ENCODE data around the gene GRIN2A. TPM values are rescaled to one million over a fixed set of nuclear protein-coding genes. Genes with fewer than 3 reads are reported as not detected.
"Not testable (repeated sequence)": the region's sequence is repeated elsewhere in the genome, so short reads cannot be mapped to it uniquely, and the experiment has no call there.

The GRIN2A gene
- total RNA-seq, 4 donors from 2014 or later, result 0.32 to 3.6 (median 2.0) TPM

GRCh38 chr16:9898555-9898954 lies 283.7 kb downstream of the GRIN2A start:
- Histone ChIP-seq H3K27me3 (no peaks in the 10 kb centered on the region), H3K36me3 (no peaks in the 10 kb centered on the region), H3K4me3 (no peak overlapping the region), H3K27ac (replicated peaks in 1 of 4) (no peak overlapping the region), H3K9me3 (no peaks in the 10 kb centered on the region), H3K4me1 (no peaks in the 10 kb centered on the region)
- TF ChIP-seq POLR2AphosphoS5 (IDR thresholded peaks at IDR 0.05) (no peak), EP300 (IDR thresholded peaks at IDR 0.05) (no peak), POLR2A (IDR thresholded peaks at IDR 0.05; ENCODE audit: low read depth) (no peak)
- DNase-seq (ENCODE audit: extremely low spot score), result no peak
- intact Hi-C loops (cut with DNase I), result no loop called here
- 74% methylated on average over 4 of the region's 4 CpGs for WGBS

GRCh38 chr16:9898124-9898523 lies 284.1 kb downstream of the GRIN2A start:
- TF ChIP-seq EP300 (IDR thresholded peaks at IDR 0.05) (no peak), POLR2AphosphoS5 (IDR thresholded peaks at IDR 0.05) (no peak), CTCF (IDR thresholded peaks at IDR 0.05) (no peak), POLR2A (IDR thresholded peaks at IDR 0.05; ENCODE audit: low read depth) (no peak)
- Histone ChIP-seq H3K4me1 (no peaks in the 10 kb centered on the region), H3K9me3 (no peaks in the 10 kb centered on the region), H3K27me3 (no peaks in the 10 kb centered on the region), H3K4me3 (no peak overlapping the region), H3K36me3 (no peaks in the 10 kb centered on the region), H3K27ac (replicated peaks in 1 of 4) (no peak overlapping the region)
- intact Hi-C loops (cut with DNase I), result no loop called here
- DNase-seq (ENCODE audit: extremely low spot score), result no peak
- 89% methylated on average over 2 of the region's 2 CpGs for WGBS

GRCh38 chr16:9895817-9896216 lies 286.4 kb downstream of the GRIN2A start:
- Histone ChIP-seq H3K27ac (replicated peaks in 1 of 4) (no peak overlapping the region), H3K36me3 (no peaks in the 10 kb centered on the region), H3K27me3 (no peaks in the 10 kb centered on the region), H3K4me3 (no peak overlapping the region), H3K9me3 (no peaks in the 10 kb centered on the region), H3K4me1 (no peaks in the 10 kb centered on the region)
- intact Hi-C loops (cut with DNase I), result no loop called here
- no peak for DNase-seq (ENCODE audit: extremely low spot score)
- 95% methylated on average over 4 of the region's 4 CpGs for WGBS
- no peak for TF ChIP-seq EP300 (IDR thresholded peaks at IDR 0.05)
- no peak for TF ChIP-seq CTCF (IDR thresholded peaks at IDR 0.05)
- TF ChIP-seq POLR2A (IDR thresholded peaks at IDR 0.05; ENCODE audit: low read depth), result no peak
- TF ChIP-seq POLR2AphosphoS5 (IDR thresholded peaks at IDR 0.05), result no peak

GRCh38 chr16:9885876-9886275 lies 296.4 kb downstream of the GRIN2A start:
- no peak for DNase-seq (ENCODE audit: extremely low spot score)
- no peak overlapping the region for H3K4me3 ChIP-seq
- H3K9me3 ChIP-seq, result no peaks in the 10 kb centered on the region
- no peaks in the 10 kb centered on the region for H3K36me3 ChIP-seq
- intact Hi-C loops (cut with DNase I), result no loop called here
- H3K4me1 ChIP-seq, result no peaks in the 10 kb centered on the region
- TF ChIP-seq CTCF (IDR thresholded peaks at IDR 0.05) (no peak), POLR2AphosphoS5 (IDR thresholded peaks at IDR 0.05) (no peak), EP300 (IDR thresholded peaks at IDR 0.05) (no peak), POLR2A (IDR thresholded peaks at IDR 0.05; ENCODE audit: low read depth) (no peak)
- H3K27ac ChIP-seq (replicated peaks in 1 of 4), result no peak overlapping the region
- no peaks in the 10 kb centered on the region for H3K27me3 ChIP-seq
- WGBS, result 100% methylated on average over 1 of the region's 1 CpG

GRCh38 chr16:9885467-9885866 lies 296.8 kb downstream of the GRIN2A start:
- Histone ChIP-seq H3K27me3 (no peaks in the 10 kb centered on the region), H3K9me3 (no peaks in the 10 kb centered on the region), H3K36me3 (no peaks in the 10 kb centered on the region), H3K4me1 (no peaks in the 10 kb centered on the region), H3K27ac (replicated peaks in 1 of 4) (no peak overlapping the region), H3K4me3 (no peak overlapping the region)
- no peak for DNase-seq (ENCODE audit: extremely low spot score)
- 30% methylated on average over 9 of the region's 9 CpGs for WGBS
- TF ChIP-seq CTCF (IDR thresholded peaks at IDR 0.05), result no peak
- intact Hi-C loops (cut with DNase I), result no loop called here

GRCh38 chr16:9875981-9876380 lies 306.2 kb downstream of the GRIN2A start:
- H3K27ac ChIP-seq (replicated peaks in 1 of 4); DNase-seq (ENCODE audit: extremely low spot score); intact Hi-C loops (cut with DNase I); H3K27me3 ChIP-seq; H3K4me1 ChIP-seq; H3K4me3 ChIP-seq; H3K36me3 ChIP-seq; H3K9me3 ChIP-seq: not testable (repeated sequence)
- WGBS, result 92% methylated on average over 2 of the region's 3 CpGs
